Neural cell (in vitro differentiated cells): ENCODE results near the gene CCDC74A. TPM values are rescaled to one million over a fixed set of nuclear protein-coding genes. Genes with fewer than 3 reads are reported as not detected.

Experiments
- H2AFZ ChIP-seq: fragments of 200-600, 300-800 bp; sonication (generic), shearing (Covaris generic); 2 replicates; pipeline ENCODE4 v1.6.0; 2014; ENCODE audit warnings: low read depth, mild to moderate bottlenecking, antibody characterized with exemption, low read length, moderate library complexity
- H3F3A ChIP-seq: fragments of 200-600 bp; shearing (Covaris generic); 2 replicates; pipeline ENCODE4 v1.6.1; 2016; ENCODE audit warnings: mild to moderate bottlenecking, moderate library complexity, mixed read lengths, antibody characterized with exemption, low read length; ENCODE audit not compliant: insufficient read depth, poor library complexity, severe bottlenecking
- H3K27ac ChIP-seq: fragments of 200-600, 300-800 bp; sonication (generic), shearing (Covaris generic); 2 replicates; pipeline ENCODE4 v1.5.1; 2014; ENCODE audit warnings: mild to moderate bottlenecking, low read length, moderate library complexity
- H3K27me3 ChIP-seq: fragments of 300-800, 200-600 bp; sonication (generic), shearing (Covaris generic); 2 replicates; pipeline ENCODE4 v1.6.0; 2014; ENCODE audit warnings: mild to moderate bottlenecking, low read depth, low read length, moderate library complexity; ENCODE audit not compliant: insufficient read depth
- H3K36me3 ChIP-seq: fragments of 300-800, 200-600 bp; sonication (generic), shearing (Covaris generic); 2 replicates; pipeline ENCODE4 v1.5.1; 2014; ENCODE audit warnings: mild to moderate bottlenecking, antibody characterized with exemption, low read length, moderate library complexity; ENCODE audit not compliant: insufficient read depth
- H3K4me2 ChIP-seq: fragments of 300-800, 200-600 bp; sonication (generic), shearing (Covaris generic); 2 replicates; pipeline ENCODE4 v1.6.0; 2014; ENCODE audit warnings: mild to moderate bottlenecking, low read length
- H3K4me3 ChIP-seq: fragments of 300-800, 200-600 bp; sonication (generic), shearing (Covaris generic); 2 replicates; pipeline ENCODE4 v1.5.1; 2014; ENCODE audit warnings: mild to moderate bottlenecking, low read length, moderate library complexity
- H3K79me2 ChIP-seq: fragments of 200-600 bp; shearing (Covaris generic); replicated peaks from 2 replicates; pipeline ENCODE4 v1.6.0; 2014; ENCODE audit warnings: mild to moderate bottlenecking, low read length, moderate library complexity; ENCODE audit not compliant: insufficient read depth
- H3K9ac ChIP-seq: fragments of 300-800, 200-600 bp; sonication (generic), shearing (Covaris generic); 2 replicates; pipeline ENCODE4 v1.6.1; 2016; ENCODE audit warnings: mild to moderate bottlenecking, low read length, mixed read lengths
- H3K9me2 ChIP-seq: fragments of 200-600 bp; shearing (Covaris generic); 2 replicates; pipeline ENCODE4 v1.6.1; 2016; ENCODE audit warnings: mild to moderate bottlenecking, low read length, mixed read lengths; ENCODE audit not compliant: insufficient read depth
- H3K9me3 ChIP-seq: fragments of 200-600, 300-800 bp; sonication (generic), shearing (Covaris generic); 2 replicates; pipeline ENCODE4 v1.6.1; 2016; ENCODE audit warnings: mild to moderate bottlenecking, mixed run types, low read length, moderate library complexity, mixed read lengths
- H4K20me1 ChIP-seq: fragments of 200-600 bp; shearing (Covaris generic); 2 replicates; pipeline ENCODE4 v1.6.1; 2016; ENCODE audit warnings: mild to moderate bottlenecking, mixed run types; ENCODE audit not compliant: insufficient read depth
- CTCF ChIP-seq: fragments of 450-650 bp; IDR thresholded peaks from 2 replicates; pipeline ENCODE4 v1.5.1; 2014; ENCODE audit warnings: antibody characterized with exemption, mild to moderate bottlenecking, moderate library complexity; ENCODE audit not compliant: poor library complexity, severe bottlenecking
- EP300 ChIP-seq: fragments of 450-650 bp; conservative IDR thresholded peaks from 2 replicates; pipeline ENCODE4 v1.6.1; 2014; ENCODE audit warnings: antibody characterized with exemption, mild to moderate bottlenecking, moderate library complexity; ENCODE audit not compliant: poor library complexity, severe bottlenecking
- EZH2 ChIP-seq: fragments of 200-600, 300-800 bp; shearing (Covaris generic), sonication (generic); IDR thresholded peaks from 2 replicates; pipeline ENCODE4 v1.6.1; 2014; ENCODE audit warnings: antibody characterized with exemption, low read length, borderline replicate concordance, mild to moderate bottlenecking; ENCODE audit not compliant: insufficient read depth, poor library complexity, severe bottlenecking
- MXI1 ChIP-seq: fragments of 450-650 bp; conservative IDR thresholded peaks from 2 replicates; pipeline ENCODE4 v1.6.1; 2014; ENCODE audit warnings: antibody characterized with exemption, mild to moderate bottlenecking; ENCODE audit not compliant: poor library complexity, severe bottlenecking
- POLR2AphosphoS5 ChIP-seq: IDR thresholded peaks from 2 replicates; pipeline ENCODE4 v1.6.1; 2012
- RAD21 ChIP-seq: fragments of 450-650 bp; conservative IDR thresholded peaks from 2 replicates; pipeline ENCODE4 v1.6.1; 2014; ENCODE audit warnings: antibody characterized with exemption, mild to moderate bottlenecking, moderate library complexity
- REST ChIP-seq: IDR thresholded peaks from 2 replicates; pipeline ENCODE4 v1.6.1; 2012; ENCODE audit warnings: borderline replicate concordance
- SMC3 ChIP-seq: fragments of 450-650 bp; conservative IDR thresholded peaks from 2 replicates; pipeline ENCODE4 v1.6.1; 2014; ENCODE audit warnings: antibody characterized with exemption, mild to moderate bottlenecking, moderate library complexity; ENCODE audit not compliant: poor library complexity
- TAF1 ChIP-seq: IDR thresholded peaks from 2 replicates; pipeline ENCODE4 v1.6.1; 2012; ENCODE audit warnings: low read depth
- polyA plus RNA-seq: library from polyadenylated mRNA; depleted of rRNA; stranded (reverse); fragments of >200 nt; gene quantifications from 2 replicates; pipeline ENCODE4 v1.2.3, GENCODE V29; 2014

The CCDC74A gene
- polyA plus RNA-seq, 1 donor from 2014 or later = 38.2 TPM

GRCh38 chr2:131577812-131578211 lies 50.1 kb downstream of the CCDC74A start:
- no peak overlapping the region for H3K9ac ChIP-seq
- H3K27me3 ChIP-seq = no peaks in the 10 kb centered on the region
- H3F3A ChIP-seq = no peaks in the 10 kb centered on the region
- H3K27ac ChIP-seq = no peak overlapping the region
- no peak overlapping the region for H3K4me3 ChIP-seq
- no peaks in the 10 kb centered on the region for H3K9me2 ChIP-seq
- no peaks in the 10 kb centered on the region for H4K20me1 ChIP-seq
- TF ChIP-seq REST (no peak), POLR2AphosphoS5 (no peak), TAF1 (no peak), EP300 (no peak), SMC3 (no peak), EZH2 (no peak), RAD21 (no peak), CTCF (no peak), MXI1 (no peak)
- no peak overlapping the region for H3K4me2 ChIP-seq
- H3K79me2 ChIP-seq = no peaks in the 10 kb centered on the region
- no peaks in the 10 kb centered on the region for H3K9me3 ChIP-seq
- H2AFZ ChIP-seq = no peak overlapping the region
- no peaks in the 10 kb centered on the region for H3K36me3 ChIP-seq

- Histone ChIP-seq H3K4me3 (no peak overlapping the region), H3K79me2 (no peaks in the 10 kb centered on the region), H3F3A (no peaks in the 10 kb centered on the region), H3K27ac (no peak overlapping the region), H3K36me3 (no peaks in the 10 kb centered on the region), H3K9me3 (no peaks in the 10 kb centered on the region), H3K9me2 (no peaks in the 10 kb centered on the region), H3K9ac (no peak overlapping the region), H3K4me2 (no peak overlapping the region), H2AFZ (no peak overlapping the region), H4K20me1 (no peaks in the 10 kb centered on the region), H3K27me3 (no peaks in the 10 kb centered on the region)
- TF ChIP-seq MXI1 = no peak
- TF ChIP-seq REST = no peak
- no peak for TF ChIP-seq RAD21
- TF ChIP-seq SMC3 = no peak
- TF ChIP-seq CTCF = no peak
- TF ChIP-seq POLR2AphosphoS5 = no peak
- no peak for TF ChIP-seq EZH2
- TF ChIP-seq EP300 = no peak
- TF ChIP-seq TAF1 = no peak
Measured at GRCh38 chr2:131580187-131580586, 52.5 kb downstream of the CCDC74A start.
